ENCODE data around the gene CDK4. TPM values are rescaled to one million over a fixed set of nuclear protein-coding genes. Genes with fewer than 3 reads are reported as not detected.
A peak's percentile ranks its signal among the peaks of the same experiment; 100 is the strongest.

CDK4 gene
- total and polyA plus RNA-seq, 2 of the 13 experiments (the other 11 are each of a cell fraction or from before 2014, with no cell fraction given): 191 to 209 TPM

DNA sequence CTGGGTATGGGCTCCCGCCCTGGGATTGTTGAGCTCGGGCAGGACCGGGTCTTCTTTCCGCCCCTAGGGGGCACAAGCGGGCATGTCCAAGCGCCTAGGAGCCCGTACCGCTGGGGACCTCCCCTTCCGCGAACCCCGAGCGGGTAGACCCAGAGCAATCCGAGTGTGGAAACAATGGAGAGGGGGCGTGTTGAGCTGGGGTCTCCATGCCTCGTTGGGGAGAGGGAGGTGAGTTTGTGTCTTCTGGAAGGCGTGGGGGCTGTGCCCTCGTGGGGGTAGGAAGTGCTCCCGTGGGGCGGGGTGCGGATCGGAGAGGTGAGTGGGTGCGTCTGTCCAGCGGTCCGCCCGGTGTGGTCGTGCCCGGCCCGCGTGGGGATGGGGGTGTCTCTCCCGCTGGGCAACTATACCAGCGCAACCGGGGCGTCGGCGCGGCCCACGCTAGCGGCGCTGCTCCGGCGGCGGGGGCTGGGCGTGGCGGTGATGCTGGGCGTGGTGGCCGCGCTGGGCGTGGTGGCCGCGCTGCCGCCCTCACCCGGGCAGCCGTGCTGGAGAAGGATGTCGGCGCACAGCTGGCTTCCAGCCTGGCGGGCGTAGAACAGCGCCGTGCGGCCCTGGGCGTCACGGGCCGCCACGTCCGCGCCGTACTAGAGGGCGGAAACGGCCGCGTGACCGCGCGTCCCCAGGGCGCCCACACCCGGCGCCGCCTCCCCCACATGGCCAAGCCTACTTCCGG, 25.8 kb downstream of the CDK4 start (continued):
- TF ChIP-seq, protein P1, sequence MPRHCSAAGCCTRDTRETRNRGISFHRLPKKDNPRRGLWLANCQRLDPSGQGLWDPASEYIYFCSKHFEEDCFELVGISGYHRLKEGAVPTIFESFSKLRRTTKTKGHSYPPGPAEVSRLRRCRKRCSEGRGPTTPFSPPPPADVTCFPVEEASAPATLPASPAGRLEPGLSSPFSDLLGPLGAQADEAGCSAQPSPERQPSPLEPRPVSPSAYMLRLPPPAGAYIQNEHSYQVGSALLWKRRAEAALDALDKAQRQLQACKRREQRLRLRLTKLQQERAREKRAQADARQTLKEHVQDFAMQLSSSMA (CRISPR knock-in tag; IDR thresholded peaks at IDR 0.05): no peak
- TF ChIP-seq KMT2B (CRISPR knock-in tag; IDR thresholded peaks at IDR 0.05) (0 out of 2 replicates have a peak, but pooled peaks have one; percentile 29), ZNF605 (CRISPR knock-in tag; IDR thresholded peaks at IDR 0.05) (0 out of 2 replicates have a peak, but pooled peaks have one; percentile 44), AGO1 (IDR thresholded peaks at IDR 0.05; ENCODE audit: low read depth, low read length, poor library complexity, severe bottlenecking) (peak; percentile 22), TOPORS (CRISPR knock-in tag; IDR thresholded peaks at IDR 0.05) (0 out of 2 replicates have a peak, but pooled peaks have one; percentile 43), SATB2 (CRISPR knock-in tag; IDR thresholded peaks at IDR 0.05) (no peak), CREB1 (IDR thresholded peaks at IDR 0.05) (no peak), CREB1 (CRISPR knock-in tag; IDR thresholded peaks at IDR 0.05) (no peak), ZNF556 (CRISPR knock-in tag; IDR thresholded peaks at IDR 0.05; ENCODE audit: borderline replicate concordance) (no peak), HDAC6 (IDR thresholded peaks at IDR 0.05; ENCODE audit: low read depth, low read length) (no peak), EEA1 (CRISPR knock-in tag; IDR thresholded peaks at IDR 0.05; ENCODE audit: borderline replicate concordance) (no peak), ZFP37 (CRISPR knock-in tag; IDR thresholded peaks at IDR 0.05; ENCODE audit: borderline replicate concordance) (no peak), SMAD1 (CRISPR knock-in tag; IDR thresholded peaks at IDR 0.05; ENCODE audit: borderline replicate concordance, low read depth) (0 out of 2 replicates have a peak, but pooled peaks have one; percentile 25)
- TF ChIP-seq, protein P2, sequence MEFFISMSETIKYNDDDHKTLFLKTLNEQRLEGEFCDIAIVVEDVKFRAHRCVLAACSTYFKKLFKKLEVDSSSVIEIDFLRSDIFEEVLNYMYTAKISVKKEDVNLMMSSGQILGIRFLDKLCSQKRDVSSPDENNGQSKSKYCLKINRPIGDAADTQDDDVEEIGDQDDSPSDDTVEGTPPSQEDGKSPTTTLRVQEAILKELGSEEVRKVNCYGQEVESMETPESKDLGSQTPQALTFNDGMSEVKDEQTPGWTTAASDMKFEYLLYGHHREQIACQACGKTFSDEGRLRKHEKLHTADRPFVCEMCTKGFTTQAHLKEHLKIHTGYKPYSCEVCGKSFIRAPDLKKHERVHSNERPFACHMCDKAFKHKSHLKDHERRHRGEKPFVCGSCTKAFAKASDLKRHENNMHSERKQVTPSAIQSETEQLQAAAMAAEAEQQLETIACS (CRISPR knock-in tag; IDR thresholded peaks at IDR 0.05): no peak
- TF ChIP-seq, protein P3, sequence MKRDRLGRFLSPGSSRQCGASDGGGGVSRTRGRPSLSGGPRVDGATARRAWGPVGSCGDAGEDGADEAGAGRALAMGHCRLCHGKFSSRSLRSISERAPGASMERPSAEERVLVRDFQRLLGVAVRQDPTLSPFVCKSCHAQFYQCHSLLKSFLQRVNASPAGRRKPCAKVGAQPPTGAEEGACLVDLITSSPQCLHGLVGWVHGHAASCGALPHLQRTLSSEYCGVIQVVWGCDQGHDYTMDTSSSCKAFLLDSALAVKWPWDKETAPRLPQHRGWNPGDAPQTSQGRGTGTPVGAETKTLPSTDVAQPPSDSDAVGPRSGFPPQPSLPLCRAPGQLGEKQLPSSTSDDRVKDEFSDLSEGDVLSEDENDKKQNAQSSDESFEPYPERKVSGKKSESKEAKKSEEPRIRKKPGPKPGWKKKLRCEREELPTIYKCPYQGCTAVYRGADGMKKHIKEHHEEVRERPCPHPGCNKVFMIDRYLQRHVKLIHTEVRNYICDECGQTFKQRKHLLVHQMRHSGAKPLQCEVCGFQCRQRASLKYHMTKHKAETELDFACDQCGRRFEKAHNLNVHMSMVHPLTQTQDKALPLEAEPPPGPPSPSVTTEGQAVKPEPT (CRISPR knock-in tag; IDR thresholded peaks at IDR 0.05; ENCODE audit: low read depth): no peak
- TF ChIP-seq, protein P4, sequence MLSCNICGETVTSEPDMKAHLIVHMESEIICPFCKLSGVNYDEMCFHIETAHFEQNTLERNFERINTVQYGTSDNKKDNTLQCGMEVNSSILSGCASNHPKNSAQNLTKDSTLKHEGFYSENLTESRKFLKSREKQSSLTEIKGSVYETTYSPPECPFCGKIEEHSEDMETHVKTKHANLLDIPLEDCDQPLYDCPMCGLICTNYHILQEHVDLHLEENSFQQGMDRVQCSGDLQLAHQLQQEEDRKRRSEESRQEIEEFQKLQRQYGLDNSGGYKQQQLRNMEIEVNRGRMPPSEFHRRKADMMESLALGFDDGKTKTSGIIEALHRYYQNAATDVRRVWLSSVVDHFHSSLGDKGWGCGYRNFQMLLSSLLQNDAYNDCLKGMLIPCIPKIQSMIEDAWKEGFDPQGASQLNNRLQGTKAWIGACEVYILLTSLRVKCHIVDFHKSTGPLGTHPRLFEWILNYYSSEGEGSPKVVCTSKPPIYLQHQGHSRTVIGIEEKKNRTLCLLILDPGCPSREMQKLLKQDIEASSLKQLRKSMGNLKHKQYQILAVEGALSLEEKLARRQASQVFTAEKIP (CRISPR knock-in tag; IDR thresholded peaks at IDR 0.05; ENCODE audit: borderline replicate concordance): no peak
- TF ChIP-seq, protein P5, sequence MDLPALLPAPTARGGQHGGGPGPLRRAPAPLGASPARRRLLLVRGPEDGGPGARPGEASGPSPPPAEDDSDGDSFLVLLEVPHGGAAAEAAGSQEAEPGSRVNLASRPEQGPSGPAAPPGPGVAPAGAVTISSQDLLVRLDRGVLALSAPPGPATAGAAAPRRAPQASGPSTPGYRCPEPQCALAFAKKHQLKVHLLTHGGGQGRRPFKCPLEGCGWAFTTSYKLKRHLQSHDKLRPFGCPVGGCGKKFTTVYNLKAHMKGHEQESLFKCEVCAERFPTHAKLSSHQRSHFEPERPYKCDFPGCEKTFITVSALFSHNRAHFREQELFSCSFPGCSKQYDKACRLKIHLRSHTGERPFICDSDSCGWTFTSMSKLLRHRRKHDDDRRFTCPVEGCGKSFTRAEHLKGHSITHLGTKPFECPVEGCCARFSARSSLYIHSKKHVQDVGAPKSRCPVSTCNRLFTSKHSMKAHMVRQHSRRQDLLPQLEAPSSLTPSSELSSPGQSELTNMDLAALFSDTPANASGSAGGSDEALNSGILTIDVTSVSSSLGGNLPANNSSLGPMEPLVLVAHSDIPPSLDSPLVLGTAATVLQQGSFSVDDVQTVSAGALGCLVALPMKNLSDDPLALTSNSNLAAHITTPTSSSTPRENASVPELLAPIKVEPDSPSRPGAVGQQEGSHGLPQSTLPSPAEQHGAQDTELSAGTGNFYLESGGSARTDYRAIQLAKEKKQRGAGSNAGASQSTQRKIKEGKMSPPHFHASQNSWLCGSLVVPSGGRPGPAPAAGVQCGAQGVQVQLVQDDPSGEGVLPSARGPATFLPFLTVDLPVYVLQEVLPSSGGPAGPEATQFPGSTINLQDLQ (CRISPR knock-in tag; IDR thresholded peaks at IDR 0.05): no peak
- TF ChIP-seq, protein P6, sequence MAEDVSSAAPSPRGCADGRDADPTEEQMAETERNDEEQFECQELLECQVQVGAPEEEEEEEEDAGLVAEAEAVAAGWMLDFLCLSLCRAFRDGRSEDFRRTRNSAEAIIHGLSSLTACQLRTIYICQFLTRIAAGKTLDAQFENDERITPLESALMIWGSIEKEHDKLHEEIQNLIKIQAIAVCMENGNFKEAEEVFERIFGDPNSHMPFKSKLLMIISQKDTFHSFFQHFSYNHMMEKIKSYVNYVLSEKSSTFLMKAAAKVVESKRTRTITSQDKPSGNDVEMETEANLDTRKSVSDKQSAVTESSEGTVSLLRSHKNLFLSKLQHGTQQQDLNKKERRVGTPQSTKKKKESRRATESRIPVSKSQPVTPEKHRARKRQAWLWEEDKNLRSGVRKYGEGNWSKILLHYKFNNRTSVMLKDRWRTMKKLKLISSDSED (CRISPR knock-in tag; IDR thresholded peaks at IDR 0.05): no peak
